GM12873 (cell line): ENCODE results near the gene HTRA3.
A peak's percentile ranks its signal among the peaks of the same experiment; 100 is the strongest.

Source experiments
- TF ChIP-seq, protein P1 (sequence below): IDR thresholded peaks from 2 replicates; pipeline ENCODE4 v1.5.1; 2012; ENCODE audit warnings: low read depth, mild to moderate bottlenecking, moderate library complexity, low read length, control low read depth; ENCODE audit not compliant: insufficient read depth; ENCODE audit errors: missing control alignments

HTRA3 gene

DNA sequence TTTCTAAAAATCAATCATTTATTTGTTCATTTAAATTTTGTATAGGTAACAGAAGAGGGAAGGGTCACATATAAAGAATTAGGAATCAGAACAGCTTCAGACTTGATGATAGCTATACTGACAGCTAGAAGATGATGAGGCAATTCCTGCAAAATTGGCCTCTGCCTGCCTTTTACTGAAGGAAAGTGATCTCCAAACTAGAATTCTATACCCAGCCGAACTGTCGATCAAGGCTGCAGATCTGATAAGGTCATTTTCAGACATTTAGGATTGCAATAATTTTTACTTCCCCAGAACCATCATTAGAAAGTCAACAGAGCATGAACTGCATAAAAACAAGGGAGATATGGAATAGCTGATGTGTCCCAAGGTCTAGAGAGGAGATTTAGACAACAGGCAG is 66.3 kb downstream of the HTRA3 start:
- TF ChIP-seq, protein P1, sequence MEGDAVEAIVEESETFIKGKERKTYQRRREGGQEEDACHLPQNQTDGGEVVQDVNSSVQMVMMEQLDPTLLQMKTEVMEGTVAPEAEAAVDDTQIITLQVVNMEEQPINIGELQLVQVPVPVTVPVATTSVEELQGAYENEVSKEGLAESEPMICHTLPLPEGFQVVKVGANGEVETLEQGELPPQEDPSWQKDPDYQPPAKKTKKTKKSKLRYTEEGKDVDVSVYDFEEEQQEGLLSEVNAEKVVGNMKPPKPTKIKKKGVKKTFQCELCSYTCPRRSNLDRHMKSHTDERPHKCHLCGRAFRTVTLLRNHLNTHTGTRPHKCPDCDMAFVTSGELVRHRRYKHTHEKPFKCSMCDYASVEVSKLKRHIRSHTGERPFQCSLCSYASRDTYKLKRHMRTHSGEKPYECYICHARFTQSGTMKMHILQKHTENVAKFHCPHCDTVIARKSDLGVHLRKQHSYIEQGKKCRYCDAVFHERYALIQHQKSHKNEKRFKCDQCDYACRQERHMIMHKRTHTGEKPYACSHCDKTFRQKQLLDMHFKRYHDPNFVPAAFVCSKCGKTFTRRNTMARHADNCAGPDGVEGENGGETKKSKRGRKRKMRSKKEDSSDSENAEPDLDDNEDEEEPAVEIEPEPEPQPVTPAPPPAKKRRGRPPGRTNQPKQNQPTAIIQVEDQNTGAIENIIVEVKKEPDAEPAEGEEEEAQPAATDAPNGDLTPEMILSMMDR = no peak

DNA sequence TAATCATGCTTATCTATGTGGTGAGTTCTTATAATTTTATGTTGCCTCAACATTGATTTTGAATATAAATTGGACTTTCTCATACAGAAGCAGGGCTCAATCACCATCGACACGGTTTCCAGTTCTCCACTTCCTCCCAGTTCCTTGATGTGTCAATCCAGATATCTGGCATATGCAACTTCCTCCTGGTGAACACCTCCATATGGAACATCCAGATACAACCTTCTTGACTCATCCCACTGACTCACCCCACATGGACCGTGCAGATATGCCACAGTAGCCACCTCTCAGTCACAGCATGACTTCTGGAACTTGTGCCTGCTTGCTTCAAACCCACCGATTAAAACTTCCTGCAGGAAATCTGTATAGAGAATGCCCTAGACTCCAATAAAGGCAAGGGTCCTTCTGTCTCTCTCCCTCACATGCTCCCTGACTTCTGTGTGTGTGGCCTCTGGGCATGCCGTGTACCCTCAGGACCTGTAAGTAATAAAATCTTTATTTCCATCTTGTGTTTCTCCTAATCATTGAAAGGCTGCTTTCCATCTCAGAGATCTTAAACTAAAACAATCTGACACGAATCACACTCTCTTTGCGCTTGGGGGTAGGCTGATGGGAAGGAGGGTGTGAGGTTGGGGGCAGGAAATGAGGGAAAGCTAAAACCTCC is 67.0 kb downstream of the HTRA3 start:
- TF ChIP-seq, protein P1 = no peak

DNA sequence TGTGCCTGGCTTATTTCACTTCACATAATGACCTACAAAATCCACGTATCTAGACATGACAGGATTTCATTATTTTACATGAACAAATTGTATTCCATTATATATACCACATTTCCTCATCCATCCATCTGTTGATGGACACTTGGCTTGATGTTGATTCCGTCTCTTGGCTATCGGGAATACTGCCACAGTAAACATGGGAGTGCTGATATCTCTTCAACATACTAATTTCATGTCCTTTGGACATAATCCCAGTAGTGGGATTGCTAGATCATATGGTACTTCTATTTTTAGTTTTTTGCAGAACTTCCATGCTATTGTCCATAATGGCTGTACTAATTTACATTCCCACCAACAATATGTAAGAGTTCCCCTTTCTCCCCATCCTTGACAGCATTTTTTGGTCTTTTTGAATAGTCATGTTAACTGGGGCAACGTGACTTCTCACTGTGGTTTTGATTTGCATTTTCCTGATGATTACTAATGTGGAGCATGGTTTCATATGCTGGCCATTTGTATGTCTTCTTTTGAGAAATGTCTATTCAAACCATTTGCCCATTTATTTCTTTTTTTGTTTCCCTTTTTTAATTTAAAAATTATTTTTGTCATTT is 68.9 kb downstream of the HTRA3 start:
- TF ChIP-seq, protein P1 = no peak

DNA sequence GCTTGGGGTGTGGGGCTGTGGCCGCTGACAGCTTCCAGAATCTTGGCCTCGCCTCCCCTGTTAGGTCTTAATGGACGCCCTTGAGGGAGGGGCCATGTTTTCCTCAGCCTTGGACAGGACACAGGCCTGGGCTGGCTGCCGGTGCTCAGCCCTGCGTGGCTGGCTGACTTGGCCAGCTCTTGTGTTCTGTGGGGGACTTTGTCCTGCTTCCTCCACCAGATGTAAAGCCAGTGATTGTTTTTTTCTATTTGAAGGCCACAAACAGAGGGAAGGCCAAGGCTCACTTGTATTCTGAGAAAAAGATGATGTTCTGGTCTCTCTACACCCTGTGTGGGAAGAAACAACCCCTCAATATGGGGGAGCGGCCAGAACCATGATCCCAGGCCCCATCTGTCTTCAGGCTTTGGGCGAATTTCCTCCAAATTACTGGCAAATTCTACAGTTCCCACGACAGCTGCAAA is 71.3 kb downstream of the HTRA3 start:
- TF ChIP-seq, protein P1 = no peak

DNA sequence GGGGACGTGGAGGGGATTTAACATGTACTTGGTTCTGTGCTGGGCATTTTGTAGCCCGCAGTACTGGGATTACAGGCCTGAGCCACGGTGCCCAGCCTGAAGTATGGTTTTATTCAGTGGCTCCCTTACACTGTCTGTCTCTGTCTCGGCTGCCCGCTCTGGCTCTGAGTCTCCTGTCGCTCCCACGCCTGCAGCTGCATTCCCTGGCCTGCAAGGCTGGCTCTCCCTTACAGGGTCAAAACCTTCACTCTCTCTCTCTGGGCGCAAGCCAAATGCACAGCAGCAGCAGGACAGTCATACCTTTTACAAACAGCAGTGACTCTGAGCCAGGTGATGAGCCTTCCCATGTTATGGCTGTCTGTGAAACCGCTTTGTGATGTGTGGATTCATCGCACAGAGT is 72.1 kb downstream of the HTRA3 start:
- TF ChIP-seq, protein P1 = no peak

DNA sequence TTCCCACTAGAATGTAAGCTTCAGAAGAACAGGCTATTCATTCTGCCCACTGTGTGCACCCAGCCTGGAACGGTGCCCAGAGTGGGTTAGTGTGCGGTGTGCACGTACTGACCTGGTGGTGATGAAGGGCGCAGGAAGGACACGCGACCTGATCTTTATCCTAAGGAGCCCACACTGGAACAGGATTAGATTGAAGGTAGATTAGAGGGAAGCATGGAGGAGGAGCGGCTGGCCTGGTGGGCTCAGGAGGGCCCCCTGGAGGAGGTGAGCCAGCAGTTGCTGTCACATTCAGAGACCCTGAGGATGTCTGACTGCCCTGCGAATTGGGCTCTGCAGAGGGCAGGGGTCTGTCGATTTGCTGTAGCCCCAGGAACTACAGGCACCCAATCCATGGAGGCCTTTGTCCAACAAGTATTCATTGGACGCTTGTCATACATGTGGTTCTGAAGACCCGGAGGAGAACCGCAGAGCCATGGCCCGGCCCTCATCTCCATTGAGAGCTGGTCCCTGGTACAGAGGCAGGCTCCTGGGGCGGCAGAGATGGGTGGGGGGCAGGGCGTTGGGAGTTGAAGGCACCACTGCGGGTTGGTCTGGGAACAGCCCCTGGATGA is 73.2 kb downstream of the HTRA3 start:
- TF ChIP-seq, protein P1 = peak; percentile 18

DNA sequence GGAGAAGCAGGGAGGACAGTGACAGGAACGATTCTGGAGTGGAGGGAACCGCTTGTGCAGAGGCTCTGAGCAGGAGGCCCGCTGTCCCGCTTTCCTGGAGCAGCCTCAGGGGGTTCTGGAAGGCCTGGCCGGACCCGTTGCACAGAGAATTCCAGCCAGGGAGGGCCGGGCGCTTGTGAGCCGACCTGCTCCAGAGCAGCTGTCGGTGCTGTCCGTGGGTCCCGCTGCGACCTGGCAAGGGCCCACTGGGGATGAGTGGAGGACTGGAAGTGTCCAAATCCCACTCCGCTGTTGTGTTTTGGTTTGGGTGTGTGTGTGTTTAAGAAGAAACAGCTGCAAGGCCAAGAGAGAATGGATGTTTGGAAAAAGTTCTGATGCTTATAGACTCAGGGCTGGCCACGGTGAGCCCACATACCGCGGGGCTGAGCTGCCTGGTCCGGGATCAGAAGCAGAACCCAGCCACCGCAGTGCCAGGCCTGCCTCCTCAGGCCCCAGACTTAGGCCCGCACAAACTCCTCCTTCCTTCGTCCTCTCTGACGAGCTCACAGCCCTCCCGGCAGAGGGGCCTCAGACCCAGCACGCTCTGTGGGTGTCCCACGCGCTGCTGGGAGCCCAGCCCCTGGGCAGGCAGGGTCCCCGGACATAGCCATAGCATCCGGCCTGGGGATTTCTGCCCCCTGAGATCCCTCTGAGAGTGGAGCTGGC is 73.9 kb downstream of the HTRA3 start:
- TF ChIP-seq, protein P1 = no peak
